GM18526 (cell line): ENCODE measurements around the gene CIP2A.

Experiments
- POLR2A ChIP-seq: IDR thresholded peaks from 3 replicates; pipeline ENCODE4 v1.6.1; 2011; ENCODE audit not compliant: insufficient read length; ENCODE audit errors: extremely low read depth

CIP2A gene

GRCh38 chr3:108500728-108501127 lies 88.5 kb downstream of the CIP2A start:
- no peak for TF ChIP-seq POLR2A
